ENCODE results near the gene CPLANE2. TPM values are rescaled to one million over a fixed set of nuclear protein-coding genes. Genes with fewer than 3 reads are reported as not detected.
"Not testable (repeated sequence)": the region's sequence is repeated elsewhere in the genome, so short reads cannot be mapped to it uniquely, and the experiment has no call there.

Gene CPLANE2
- total and polyA plus RNA-seq, 2 of the 4 experiments (the other 2 are of a cell fraction), result 3.2 to 5.8 TPM

- H2BK20ac ChIP-seq (ENCODE audit: low read depth, low read length); H3K79me1 ChIP-seq (ENCODE audit: low read depth in 1 of 2, low read length in 2 of 2); H3K18ac ChIP-seq (ENCODE audit: low read depth, low read length); H2BK120ac ChIP-seq (ENCODE audit: low read depth, low read length); H2AK5ac ChIP-seq (ENCODE audit: low read depth, low read length); H3K14ac ChIP-seq (replicated peaks; ENCODE audit: low read depth, low read length); H2BK5ac ChIP-seq (ENCODE audit: low read depth, low read length, poor library complexity, severe bottlenecking); BruUV-seq (replicated peaks); in situ Hi-C loops (cut with MboI; ENCODE audit: low sequenced_read_pairs); dilution Hi-C loops (cut with HindIII; ENCODE audit: low sequenced_read_pairs, unreplicated experiment); H4K91ac ChIP-seq (ENCODE audit: insufficient read depth, low read depth, low read length); H3K9ac ChIP-seq (ENCODE audit: low read depth, low read length); DNase-seq; H2BK15ac ChIP-seq (ENCODE audit: low read depth, low read length); H3K4ac ChIP-seq (ENCODE audit: low read depth, low read length); intact Hi-C loops (cut with micrococcal nuclease); H3K9me1 ChIP-seq (ENCODE audit: insufficient read depth, low read length); POLR2A ChIA-PET (ENCODE audit: unreplicated experiment); H4K20me1 ChIP-seq (ENCODE audit: insufficient read depth, low read length); H2AFZ ChIP-seq (replicated peaks; ENCODE audit: low read length, poor library complexity); H3K36me3 ChIP-seq (ENCODE audit: control insufficient read depth, insufficient read depth, low read length); ATAC-seq (ENCODE audit: low read depth); H3K23ac ChIP-seq (ENCODE audit: low read depth, low read length); H3K56ac ChIP-seq (ENCODE audit: extremely low read depth, insufficient read depth, low read length); H3K27ac ChIP-seq (ENCODE audit: insufficient read depth, low read length); H3K4me2 ChIP-seq (ENCODE audit: low read depth, low read length); H4K5ac ChIP-seq (ENCODE audit: low read depth, low read length); H3K4me3 ChIP-seq (ENCODE audit: insufficient read depth, low read depth, low read length); H3K4me1 ChIP-seq (ENCODE audit: control insufficient read depth, insufficient read depth, low read length); H4K8ac ChIP-seq (ENCODE audit: low read depth in 2 of 2, low read length in 2 of 2); CTCF ChIA-PET; H2AK9ac ChIP-seq (replicated peaks; ENCODE audit: low read depth, low read length, poor library complexity): not testable (repeated sequence)
- peaks cover 14% of the 10 kb centered on the region for H3K9me3 ChIP-seq (ENCODE audit: control insufficient read depth, insufficient read depth, low read length)
- WGBS, 2 experiments (ENCODE audit: extremely low coverage in 2 of 2, insufficient read length in 1 of 2), result 84% methylated on average over 5 of the region's 14 CpGs; no CpG with 5 or more reads in 1 of the 2 experiments
- peaks cover 29% of the 10 kb centered on the region for H3K27me3 ChIP-seq (ENCODE audit: control insufficient read depth, insufficient read depth, low read length)
Measured at GRCh38 chr1:16222716-16223115, 14.3 kb downstream of the CPLANE2 start.

All from IMR-90 (cell line).